Raji (cell line): Measurements from ENCODE around the gene MUC5B.
A peak's percentile ranks its signal among the peaks of the same experiment; 100 is the strongest.

ENCODE experiments used
- POLR2A ChIP-seq: IDR thresholded peaks from 2 replicates; pipeline ENCODE4 v1.6.1; 2011; ENCODE audit warnings: low read depth, low read length, control low read depth; ENCODE audit not compliant: insufficient read depth

The MUC5B gene

GRCh38 chr11:1301220-1302000 is 78.5 kb downstream of the MUC5B start:
- TF ChIP-seq POLR2A: no peak

- no peak for TF ChIP-seq POLR2A
These were observed 79.2 kb downstream of the MUC5B start for GRCh38 chr11:1302041-1302460.

GRCh38 chr11:1302461-1303125 is 79.7 kb downstream of the MUC5B start:
- no peak for TF ChIP-seq POLR2A

- TF ChIP-seq POLR2A: no peak
These were observed 80.4 kb downstream of the MUC5B start for GRCh38 chr11:1303126-1303821.

- TF ChIP-seq POLR2A: no peak
These were observed 81.1 kb downstream of the MUC5B start for GRCh38 chr11:1303973-1304372.

GRCh38 chr11:1304380-1304779 is 81.5 kb downstream of the MUC5B start:
- no peak for TF ChIP-seq POLR2A

- TF ChIP-seq POLR2A: no peak
These were observed 82.2 kb downstream of the MUC5B start for GRCh38 chr11:1305063-1305495.

GRCh38 chr11:1305501-1306056 is 82.7 kb downstream of the MUC5B start:
- TF ChIP-seq POLR2A: no peak

- no peak for TF ChIP-seq POLR2A
These were observed 83.6 kb downstream of the MUC5B start for GRCh38 chr11:1306186-1307162.

GRCh38 chr11:1307163-1307870 is 84.5 kb downstream of the MUC5B start:
- no peak for TF ChIP-seq POLR2A

- no peak for TF ChIP-seq POLR2A
These were observed 85.3 kb downstream of the MUC5B start for GRCh38 chr11:1307998-1308742.

- no peak for TF ChIP-seq POLR2A
These were observed 86.1 kb downstream of the MUC5B start for GRCh38 chr11:1308743-1309497.

GRCh38 chr11:1309498-1310317 is 86.8 kb downstream of the MUC5B start, which contains the start of gene TOLLIP:
TOLLIP (minus strand) TSS chr11:1309632; CDS start chr11:1309498, 134 bp downstream.
- TF ChIP-seq POLR2A: peak; percentile 84
